Measurements from ENCODE around the gene POU2AF1. TPM values are rescaled to one million over a fixed set of nuclear protein-coding genes. Genes with fewer than 3 reads are reported as not detected.

Gene POU2AF1
- polyA plus RNA-seq, 1 donor (not counting 4 experiments of a cell fraction or from before 2014, with no cell fraction given), result not detected

DNA sequence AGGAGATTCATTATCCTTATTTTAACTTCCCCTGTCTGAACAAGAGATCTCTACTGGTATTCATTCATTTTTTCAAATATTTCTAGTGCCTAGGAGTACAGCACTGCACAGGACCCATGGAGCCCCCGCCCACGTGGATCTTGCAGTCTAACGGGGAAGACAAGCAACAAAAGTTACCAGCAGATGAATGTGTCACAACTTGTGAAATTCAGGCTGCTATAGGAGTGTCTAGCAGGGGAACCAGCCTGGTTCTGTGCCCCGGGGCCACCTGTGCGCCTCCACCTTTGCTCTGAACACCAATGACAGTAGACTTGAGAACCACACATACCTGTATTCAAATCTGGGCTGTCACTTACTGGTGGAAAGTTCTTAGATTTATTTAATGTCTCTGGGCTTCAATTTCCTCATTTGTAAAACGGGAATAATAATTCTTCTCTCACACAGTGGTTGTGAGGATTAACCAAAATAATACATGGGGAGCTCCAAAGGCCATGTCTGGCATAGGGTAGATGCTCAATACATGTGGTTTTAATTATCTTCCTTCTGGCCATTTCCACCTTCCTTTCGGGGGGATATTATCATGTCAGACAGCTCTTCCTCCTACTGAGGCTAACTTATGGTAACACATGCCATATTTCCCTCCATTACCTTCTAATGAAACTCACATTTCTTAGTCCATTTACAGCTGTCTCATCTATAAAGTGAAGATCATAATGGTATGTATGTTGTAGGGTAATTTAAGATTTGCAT is 17.8 kb downstream of the POU2AF1 start:
- Histone ChIP-seq H3K9me3 (ENCODE audit: control insufficient read depth, low read depth, low read length) (no peaks in the 10 kb centered on the region), H2AFZ (ENCODE audit: control insufficient read depth, low read length) (no peak overlapping the region), H3K27ac (ENCODE audit: control insufficient read depth, insufficient read depth, low read length) (no peak overlapping the region), H3K79me2 (ENCODE audit: control insufficient read depth, insufficient read depth, low read length) (no peaks in the 10 kb centered on the region), H3K4me1 (ENCODE audit: control insufficient read depth, extremely low read depth, insufficient read depth, low read length) (peaks cover 3% of the 10 kb centered on the region), H3K36me3 (ENCODE audit: control insufficient read depth in 2 of 2, extremely low read depth in 1 of 2, insufficient read depth in 2 of 2, low read length in 2 of 2) (no peaks in the 10 kb centered on the region), H4K20me1 (ENCODE audit: control insufficient read depth, extremely low read depth, insufficient read depth, low read length) (no peaks in the 10 kb centered on the region), H3K27me3 (ENCODE audit: control insufficient read depth, extremely low read depth, insufficient read depth, low read length) (no peaks in the 10 kb centered on the region), H3K4me3 (ENCODE audit: control insufficient read depth in 2 of 3, extremely low read depth in 1 of 3, insufficient read depth in 2 of 3, low read depth in 1 of 3, low read length in 3 of 3) (no peak overlapping the region), H3K4me2 (ENCODE audit: control insufficient read depth, extremely low read depth, insufficient read depth, low read depth, low read length) (no peak overlapping the region), H3K9me1 (ENCODE audit: control insufficient read depth, extremely low read depth, insufficient read depth, low read length) (no peaks in the 10 kb centered on the region), H3K9ac (ENCODE audit: control insufficient read depth, extremely low read depth, insufficient read depth, low read length) (no peak overlapping the region)
- FAIRE-seq (no peak), DNase-seq (ENCODE audit: low read depth, low spot score) (no peak)
- TF ChIP-seq, protein P1, sequence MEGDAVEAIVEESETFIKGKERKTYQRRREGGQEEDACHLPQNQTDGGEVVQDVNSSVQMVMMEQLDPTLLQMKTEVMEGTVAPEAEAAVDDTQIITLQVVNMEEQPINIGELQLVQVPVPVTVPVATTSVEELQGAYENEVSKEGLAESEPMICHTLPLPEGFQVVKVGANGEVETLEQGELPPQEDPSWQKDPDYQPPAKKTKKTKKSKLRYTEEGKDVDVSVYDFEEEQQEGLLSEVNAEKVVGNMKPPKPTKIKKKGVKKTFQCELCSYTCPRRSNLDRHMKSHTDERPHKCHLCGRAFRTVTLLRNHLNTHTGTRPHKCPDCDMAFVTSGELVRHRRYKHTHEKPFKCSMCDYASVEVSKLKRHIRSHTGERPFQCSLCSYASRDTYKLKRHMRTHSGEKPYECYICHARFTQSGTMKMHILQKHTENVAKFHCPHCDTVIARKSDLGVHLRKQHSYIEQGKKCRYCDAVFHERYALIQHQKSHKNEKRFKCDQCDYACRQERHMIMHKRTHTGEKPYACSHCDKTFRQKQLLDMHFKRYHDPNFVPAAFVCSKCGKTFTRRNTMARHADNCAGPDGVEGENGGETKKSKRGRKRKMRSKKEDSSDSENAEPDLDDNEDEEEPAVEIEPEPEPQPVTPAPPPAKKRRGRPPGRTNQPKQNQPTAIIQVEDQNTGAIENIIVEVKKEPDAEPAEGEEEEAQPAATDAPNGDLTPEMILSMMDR (optimal IDR thresholded peaks at IDR 0.05 in 1 of 3, IDR thresholded peaks at IDR 0.05 in 1 of 3, conservative IDR thresholded peaks at IDR 0.05 in 1 of 3; ENCODE audit: extremely low read depth in 1 of 3, insufficient read depth in 2 of 3, low read length in 3 of 3), result no peak
- no peak for TF ChIP-seq EZH2 (IDR thresholded peaks at IDR 0.05; ENCODE audit: low read length)
- dilution Hi-C loops (cut with MboI; ENCODE audit: extremely low pct_ligation_motif_present, low sequenced_read_pairs), result no loop called here

DNA sequence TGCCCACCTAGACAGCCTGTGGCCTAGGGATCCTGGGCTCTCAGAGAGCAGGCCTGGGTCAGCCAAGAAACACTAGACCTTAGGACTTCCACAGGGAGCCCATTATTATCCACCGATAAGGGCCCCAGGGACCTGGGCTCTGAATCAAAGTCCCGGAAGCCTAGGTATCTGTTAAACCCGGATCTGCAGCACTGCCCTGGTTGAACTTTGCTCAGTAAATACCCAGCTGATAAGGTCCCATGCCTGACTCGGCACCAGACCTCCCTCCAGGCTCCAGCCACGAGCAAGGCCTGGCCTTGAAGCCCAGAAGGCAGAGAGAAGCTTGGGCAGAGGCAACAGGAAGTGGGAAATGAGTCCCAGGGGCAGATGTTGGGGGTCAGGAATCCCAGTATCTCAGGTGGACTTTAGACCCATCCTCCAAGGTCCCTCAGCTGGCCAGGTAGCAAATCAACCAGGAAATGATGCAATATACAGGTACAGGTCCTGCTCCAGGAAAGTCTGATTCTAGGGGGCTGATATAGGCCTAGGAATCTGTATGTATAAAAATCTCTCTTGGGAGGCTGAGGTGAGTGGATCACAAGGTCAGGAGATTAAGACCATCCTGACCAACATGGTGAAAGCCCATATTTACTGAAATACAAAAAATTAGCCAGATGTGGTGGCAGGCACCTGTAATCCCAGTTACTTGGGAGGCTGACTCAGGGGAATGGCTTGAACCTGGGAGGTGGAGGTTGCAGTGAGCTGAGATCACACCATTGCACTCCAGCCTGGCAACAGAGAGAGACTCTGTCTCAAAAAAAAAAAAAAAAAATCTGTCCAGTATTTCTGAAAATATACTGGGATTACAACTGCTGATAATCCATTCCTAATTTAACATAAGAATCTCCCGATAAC is 18.7 kb downstream of the POU2AF1 start:
- dilution Hi-C loops (cut with MboI; ENCODE audit: extremely low pct_ligation_motif_present, low sequenced_read_pairs), result no loop called here
- no peak for DNase-seq (ENCODE audit: low read depth, low spot score)
- TF ChIP-seq, protein P1 (optimal IDR thresholded peaks at IDR 0.05 in 1 of 3, IDR thresholded peaks at IDR 0.05 in 1 of 3, conservative IDR thresholded peaks at IDR 0.05 in 1 of 3; ENCODE audit: extremely low read depth in 1 of 3, insufficient read depth in 2 of 3, low read length in 3 of 3), result no peak
- no peak for TF ChIP-seq EZH2 (IDR thresholded peaks at IDR 0.05; ENCODE audit: low read length)

More for the DNA sequence above, 18.7 kb downstream of the POU2AF1 start:
- H3K27me3 ChIP-seq (ENCODE audit: control insufficient read depth, extremely low read depth, insufficient read depth, low read length), result no peaks in the 10 kb centered on the region
- no peak overlapping the region for H3K9ac ChIP-seq (ENCODE audit: control insufficient read depth, extremely low read depth, insufficient read depth, low read length)
- H3K27ac ChIP-seq (ENCODE audit: control insufficient read depth, insufficient read depth, low read length), result no peak overlapping the region
- no peak overlapping the region for H3K4me3 ChIP-seq (ENCODE audit: control insufficient read depth in 2 of 3, extremely low read depth in 1 of 3, insufficient read depth in 2 of 3, low read depth in 1 of 3, low read length in 3 of 3)
- no peaks in the 10 kb centered on the region for H3K36me3 ChIP-seq (ENCODE audit: control insufficient read depth in 2 of 2, extremely low read depth in 1 of 2, insufficient read depth in 2 of 2, low read length in 2 of 2)
- no peaks in the 10 kb centered on the region for H4K20me1 ChIP-seq (ENCODE audit: control insufficient read depth, extremely low read depth, insufficient read depth, low read length)
- no peaks in the 10 kb centered on the region for H3K9me1 ChIP-seq (ENCODE audit: control insufficient read depth, extremely low read depth, insufficient read depth, low read length)
- no peak for FAIRE-seq
- H3K9me3 ChIP-seq (ENCODE audit: control insufficient read depth, low read depth, low read length), result no peaks in the 10 kb centered on the region
- H3K4me2 ChIP-seq (ENCODE audit: control insufficient read depth, extremely low read depth, insufficient read depth, low read depth, low read length), result no peak overlapping the region
- no peak overlapping the region for H2AFZ ChIP-seq (ENCODE audit: control insufficient read depth, low read length)
- peaks cover 3% of the 10 kb centered on the region for H3K4me1 ChIP-seq (ENCODE audit: control insufficient read depth, extremely low read depth, insufficient read depth, low read length)
- no peaks in the 10 kb centered on the region for H3K79me2 ChIP-seq (ENCODE audit: control insufficient read depth, insufficient read depth, low read length)

All from keratinocyte (primary cell).